Right lobe of liver (tissue), 4 donors: ENCODE measurements around the gene SYT14.
"Not testable (repeated sequence)": the region's sequence is repeated elsewhere in the genome, so short reads cannot be mapped to it uniquely, and the experiment has no call there.

Experiments used
- POLR2A ChIP-seq: fragments of 450-650 bp; IDR thresholded peaks from one replicate; pipeline ENCODE4 v1.6.1; 2017; ENCODE audit warnings: antibody characterized with exemption, mild to moderate bottlenecking
- TF ChIP-seq, protein P1 (sequence below), 4 donors: fragments of 200-600 bp in 3 of 4; fragments of 450-650 bp in 1 of 4; IDR thresholded peaks; one replicate each; pipeline versions ENCODE4 v1.5.1 to v1.8.0; 2016 to 2022; ENCODE audit warnings: antibody characterized with exemption in 4 of 4, mild to moderate bottlenecking in 2 of 4
- donor health status: DM: no; HTN: no; CAD: no.
- donor health status: DM: no; HTN: no; CAD: no.
- donor health status: DM: no; HTN: yes; CAD: no.

DNA sequence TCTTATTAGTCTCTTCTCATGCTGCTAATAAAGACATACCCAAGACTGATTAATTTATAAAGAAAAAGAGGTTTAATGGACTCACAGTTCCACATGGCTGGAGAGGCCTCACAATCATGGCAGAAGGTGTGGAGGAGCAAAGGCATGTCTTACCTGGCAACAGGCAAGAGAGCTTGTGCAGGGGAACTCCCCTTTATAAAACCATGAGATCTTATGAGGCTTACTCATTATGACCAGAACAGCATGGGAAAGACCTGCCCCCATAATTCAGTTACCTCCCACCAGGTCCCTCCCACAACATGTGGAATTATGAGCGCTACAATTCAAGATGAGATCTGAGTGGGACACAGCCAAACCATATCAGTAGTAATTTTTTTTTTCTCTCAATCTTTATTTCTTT, 33.2 kb upstream of the SYT14 start:
- TF ChIP-seq, protein P1, sequence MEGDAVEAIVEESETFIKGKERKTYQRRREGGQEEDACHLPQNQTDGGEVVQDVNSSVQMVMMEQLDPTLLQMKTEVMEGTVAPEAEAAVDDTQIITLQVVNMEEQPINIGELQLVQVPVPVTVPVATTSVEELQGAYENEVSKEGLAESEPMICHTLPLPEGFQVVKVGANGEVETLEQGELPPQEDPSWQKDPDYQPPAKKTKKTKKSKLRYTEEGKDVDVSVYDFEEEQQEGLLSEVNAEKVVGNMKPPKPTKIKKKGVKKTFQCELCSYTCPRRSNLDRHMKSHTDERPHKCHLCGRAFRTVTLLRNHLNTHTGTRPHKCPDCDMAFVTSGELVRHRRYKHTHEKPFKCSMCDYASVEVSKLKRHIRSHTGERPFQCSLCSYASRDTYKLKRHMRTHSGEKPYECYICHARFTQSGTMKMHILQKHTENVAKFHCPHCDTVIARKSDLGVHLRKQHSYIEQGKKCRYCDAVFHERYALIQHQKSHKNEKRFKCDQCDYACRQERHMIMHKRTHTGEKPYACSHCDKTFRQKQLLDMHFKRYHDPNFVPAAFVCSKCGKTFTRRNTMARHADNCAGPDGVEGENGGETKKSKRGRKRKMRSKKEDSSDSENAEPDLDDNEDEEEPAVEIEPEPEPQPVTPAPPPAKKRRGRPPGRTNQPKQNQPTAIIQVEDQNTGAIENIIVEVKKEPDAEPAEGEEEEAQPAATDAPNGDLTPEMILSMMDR (IDR thresholded peaks at IDR 0.05), result not testable (repeated sequence)
- not testable (repeated sequence) for TF ChIP-seq POLR2A
